SIG-M5 treated with dmso at 0.1 percent for 504 hours (cell line): Measurements from ENCODE around the gene DOCK1.
"Not testable (repeated sequence)": the region's sequence is repeated elsewhere in the genome, so short reads cannot be mapped to it uniquely, and the experiment has no call there.

ENCODE experiments used
- DNase-seq: peaks from one replicate; lab custom pipeline; 2025; ENCODE audit not compliant: unreplicated experiment; lab: John Stamatoyannopoulos, UW

DOCK1 gene

DNA sequence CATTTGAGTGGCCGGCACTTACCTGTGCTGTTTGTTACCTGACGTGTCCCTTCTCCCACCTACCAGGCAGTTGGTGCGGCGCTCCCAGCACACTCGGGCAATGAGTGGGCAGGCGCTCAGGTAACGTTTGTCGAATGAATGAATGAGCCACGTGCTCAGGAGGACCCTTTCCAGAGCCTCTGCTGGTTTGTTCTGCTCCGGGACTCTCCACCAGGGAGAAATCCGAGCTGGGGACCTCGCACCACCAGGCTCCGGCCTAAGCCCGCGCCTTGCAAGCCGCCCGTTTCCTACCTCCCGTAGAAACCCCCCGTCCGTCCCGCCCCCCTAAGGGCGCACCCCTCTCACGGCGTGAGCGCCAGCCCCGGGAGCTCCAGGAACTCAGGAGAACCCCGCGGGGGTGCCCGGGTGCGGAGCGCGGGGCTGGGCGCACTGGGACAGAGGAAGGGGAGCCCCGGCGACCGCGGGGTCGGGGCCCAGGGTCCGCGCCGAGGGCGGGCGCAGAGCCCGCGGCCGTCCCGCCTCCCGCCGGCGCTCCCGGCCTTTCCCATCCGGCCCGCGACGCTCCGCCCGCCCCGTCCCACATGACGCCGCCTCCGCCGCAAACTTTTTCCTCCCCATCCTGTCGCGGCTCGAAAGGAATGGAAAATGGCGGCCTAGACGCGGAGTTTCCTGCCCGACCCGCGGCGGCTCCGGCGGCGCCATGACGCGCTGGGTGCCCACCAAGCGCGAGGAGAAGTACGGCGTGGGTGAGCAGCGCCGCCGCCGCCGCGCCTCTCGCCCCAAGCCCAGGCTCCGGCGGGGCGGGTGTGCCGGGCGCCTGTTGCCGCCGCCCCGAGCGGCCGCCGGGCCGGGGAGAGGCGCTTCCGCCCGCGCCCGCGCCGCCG lies at the start of gene DOCK1:
TSS of gene DOCK1 (plus strand) at position 611 of the 884 bp plus-strand sequence. CDS start at position 701, 90 bp downstream.
- DNase-seq = peak; percentile 22

DNA sequence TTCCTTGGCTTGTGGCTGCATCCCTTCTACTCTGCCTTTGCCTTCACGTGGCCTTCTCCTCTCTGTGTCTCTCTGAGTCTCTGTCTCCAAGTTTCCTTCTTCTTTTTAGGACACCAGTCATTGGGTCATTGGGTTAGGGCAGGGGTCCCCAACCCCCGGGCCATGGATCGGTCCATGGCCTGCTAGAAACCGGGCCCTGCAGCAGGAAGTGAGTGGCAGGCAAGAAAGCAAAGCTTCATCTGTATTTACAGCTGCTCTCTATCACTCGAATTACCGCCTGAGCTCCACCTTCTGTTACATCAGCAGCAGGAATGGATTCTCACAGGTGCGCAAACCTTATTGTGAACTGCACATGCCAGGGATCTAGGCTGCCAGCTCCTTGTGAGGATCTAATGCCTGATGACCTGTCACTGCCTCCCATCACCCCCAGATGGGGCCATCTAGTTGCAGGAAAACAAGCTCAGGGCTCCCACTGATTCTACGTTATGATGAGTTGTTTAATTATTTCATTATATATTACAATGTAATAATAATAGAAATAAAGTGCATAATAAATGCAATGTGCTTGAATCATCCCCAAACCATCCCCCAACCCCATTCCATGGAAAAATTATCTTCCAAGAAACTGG lies 47.9 kb upstream of the DOCK1 start:
- no peak for DNase-seq

DNA sequence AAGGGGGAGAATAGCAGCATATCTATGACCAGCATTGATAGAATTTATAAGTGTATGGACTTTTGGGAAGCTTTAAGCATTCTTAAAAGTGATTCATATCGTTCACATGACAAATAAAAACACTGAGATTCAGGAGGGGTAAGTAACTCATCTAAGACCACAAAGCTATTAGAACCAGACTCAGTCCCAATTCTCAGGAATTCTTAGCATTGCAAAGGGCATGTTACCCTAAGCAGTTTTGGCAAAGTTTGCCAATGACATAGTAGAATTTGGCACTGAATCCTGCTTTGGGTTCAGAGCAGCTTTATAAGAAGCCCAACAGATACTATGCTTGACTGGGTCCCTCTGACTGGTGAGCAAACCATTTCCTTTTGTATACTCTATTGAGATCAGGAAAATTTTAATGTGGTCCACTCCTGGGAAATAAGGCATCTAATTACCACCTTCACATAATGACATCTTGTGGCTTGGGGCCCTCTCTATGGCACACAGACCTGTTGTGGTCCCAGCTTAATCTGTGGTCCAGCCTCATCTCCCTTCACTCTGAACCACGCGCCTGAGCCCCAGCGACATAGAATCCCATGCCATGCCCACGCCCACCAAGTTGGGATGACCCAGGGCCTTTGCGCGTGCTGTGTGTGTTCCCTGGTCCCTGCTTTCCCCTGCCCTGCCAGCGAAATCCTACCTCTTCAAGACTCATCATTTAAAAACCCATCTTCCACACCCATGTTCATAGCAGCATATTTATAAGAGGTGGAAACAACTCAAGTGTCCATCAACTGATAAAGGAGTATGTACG lies 37.5 kb upstream of the DOCK1 start:
- no peak for DNase-seq

- no peak for DNase-seq
Measured at GRCh38 chr10:126868371-126868770, 36.9 kb upstream of the DOCK1 start.

GRCh38 chr10:126872135-126872534 lies 33.1 kb upstream of the DOCK1 start:
- DNase-seq = no peak

DNA sequence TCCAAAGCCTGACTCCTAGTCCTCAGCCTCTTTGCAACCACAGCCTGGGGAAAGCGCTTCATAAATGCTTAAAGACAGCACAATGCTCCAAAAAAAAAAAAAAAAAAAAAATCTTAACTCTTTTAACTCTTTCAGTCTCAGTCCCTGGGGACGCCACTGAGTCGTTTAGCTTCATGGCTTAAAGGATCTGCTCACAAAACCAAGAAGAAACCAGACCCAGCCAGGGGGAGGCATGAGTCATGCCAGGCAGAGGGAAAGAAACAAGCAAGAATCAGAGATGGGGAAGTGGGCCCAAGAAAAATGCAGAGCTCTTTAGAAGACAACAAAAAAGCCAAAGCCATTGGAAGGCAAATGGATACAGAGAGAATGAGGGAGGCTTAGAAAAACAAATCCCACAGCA lies 32.5 kb upstream of the DOCK1 start:
- DNase-seq = peak; percentile 4

DNA sequence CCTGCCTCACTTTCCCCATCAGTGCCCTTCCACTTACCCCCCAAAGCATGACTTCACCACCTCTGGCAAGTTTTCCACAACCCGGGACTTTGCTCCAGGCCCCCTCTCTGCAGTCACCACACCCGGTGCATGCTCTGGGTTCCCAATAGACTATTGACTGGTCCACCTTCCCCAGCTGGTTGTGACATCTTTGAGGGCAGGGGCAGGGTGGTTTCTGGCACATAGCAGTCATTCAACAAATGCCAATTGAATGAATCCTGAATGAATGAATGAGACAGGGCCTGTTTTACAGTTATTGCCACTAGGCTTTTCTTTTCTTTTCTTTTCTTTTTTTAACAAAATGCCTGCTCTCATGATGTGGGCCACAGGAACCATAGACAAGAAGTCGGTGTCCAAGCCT lies 28.8 kb upstream of the DOCK1 start:
- DNase-seq = no peak

DNA sequence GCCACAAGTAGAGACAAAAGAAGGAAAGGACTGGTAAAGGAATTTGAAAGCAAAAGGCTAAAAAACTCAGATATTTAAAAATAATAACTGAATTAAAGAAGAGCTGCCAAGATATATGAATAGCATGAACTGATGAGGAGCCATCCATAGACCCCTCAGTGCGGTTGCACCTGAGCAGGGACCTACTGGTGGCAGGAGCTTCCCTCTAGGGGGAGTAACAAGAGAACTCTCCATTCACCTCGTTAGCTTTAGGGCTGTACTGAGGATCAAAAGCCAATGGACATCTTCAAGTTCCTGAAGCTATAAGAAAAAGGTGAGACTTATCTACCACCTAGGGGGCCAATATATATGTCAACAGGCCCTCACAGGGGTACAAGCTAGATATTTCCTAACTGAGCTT lies 27.8 kb upstream of the DOCK1 start:
- DNase-seq = no peak

- no peak for DNase-seq
Measured at GRCh38 chr10:126878594-126878993, 26.6 kb upstream of the DOCK1 start.

GRCh38 chr10:126880926-126881325 lies 24.3 kb upstream of the DOCK1 start:
- no peak for DNase-seq

DNA sequence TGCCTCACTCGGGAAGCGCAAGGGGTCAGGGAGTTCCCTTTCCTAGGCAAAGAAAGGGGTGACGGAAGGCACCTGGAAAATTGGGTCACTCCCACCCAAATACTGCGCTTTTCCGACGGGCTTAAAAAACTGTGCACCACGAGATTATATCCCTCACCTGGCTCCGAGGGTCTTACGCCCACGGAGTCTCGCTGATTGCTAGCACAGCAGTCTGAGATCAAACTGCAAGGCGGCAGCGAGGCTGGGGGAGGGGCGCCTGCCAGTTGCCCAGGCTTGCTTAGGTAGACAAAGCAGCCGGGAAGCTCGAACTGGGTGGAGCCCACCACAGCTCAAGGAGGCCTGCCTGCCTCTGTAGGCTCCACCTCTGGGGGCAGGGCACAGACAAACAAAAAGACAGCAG lies 23.2 kb upstream of the DOCK1 start:
- DNase-seq = not testable (repeated sequence)

DNA sequence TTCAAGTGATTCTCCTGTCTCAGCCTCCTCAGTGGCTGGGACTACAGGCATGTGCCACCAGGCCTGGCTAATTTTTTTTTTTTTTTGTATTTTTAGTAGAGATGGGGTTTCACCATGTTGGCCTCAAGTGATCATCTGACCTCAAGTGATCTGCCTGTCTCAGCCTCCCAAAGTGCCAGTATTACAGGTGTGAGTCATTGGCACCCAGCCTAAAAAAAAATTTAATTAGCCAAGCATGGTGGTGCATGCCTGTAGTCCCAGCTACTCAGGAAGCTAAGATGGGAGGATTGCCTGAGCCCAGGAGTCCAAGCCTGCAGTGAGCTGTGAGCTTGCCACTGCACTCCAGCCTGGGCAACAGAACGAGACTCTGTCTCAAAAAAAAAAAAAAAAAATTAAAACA lies 16.8 kb upstream of the DOCK1 start:
- DNase-seq = not testable (repeated sequence)

- DNase-seq = no peak
Measured at GRCh38 chr10:126889421-126889820, 15.8 kb upstream of the DOCK1 start.

DNA sequence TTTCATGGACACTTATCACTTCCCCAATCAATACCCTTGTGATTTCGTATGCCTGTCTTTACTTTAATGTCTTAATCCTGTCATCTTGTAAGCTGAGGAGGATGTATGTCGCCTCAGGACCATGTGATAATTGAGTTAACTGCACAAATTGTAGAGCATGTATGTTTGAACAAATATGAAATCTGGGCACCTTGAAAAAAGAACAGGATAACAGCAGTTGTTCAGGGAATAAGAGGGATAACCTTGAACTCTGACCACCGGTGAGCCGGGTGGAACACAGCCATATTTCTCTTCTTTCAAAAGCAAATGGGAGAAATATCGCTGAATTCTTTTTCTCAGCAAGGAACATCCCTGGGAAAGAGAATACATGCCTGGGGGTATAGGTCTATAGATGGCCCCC lies 14.4 kb upstream of the DOCK1 start:
- not testable (repeated sequence) for DNase-seq

GRCh38 chr10:126892226-126893175 lies 12.7 kb upstream of the DOCK1 start:
- DNase-seq = no peak

DNA sequence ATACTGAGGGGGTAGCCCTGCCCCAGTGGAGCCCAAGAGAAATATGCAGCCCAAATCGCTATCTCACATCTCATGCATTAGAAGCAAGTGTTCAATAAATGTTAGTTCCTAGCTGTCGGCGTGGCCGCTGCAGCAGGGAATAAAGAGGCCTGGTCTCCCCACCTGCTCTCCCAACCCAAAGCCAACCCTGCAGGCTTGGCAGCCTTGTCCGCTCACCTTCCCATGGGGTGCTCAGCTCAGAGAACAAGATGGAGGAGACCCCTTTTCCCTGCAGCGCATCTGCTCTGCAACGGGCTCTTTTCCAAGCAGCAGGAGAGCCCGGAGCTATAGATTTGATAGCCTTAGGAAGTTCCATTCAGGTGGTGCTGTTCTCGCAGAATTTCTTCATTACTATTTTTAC lies 12.0 kb upstream of the DOCK1 start:
- DNase-seq = no peak

DNA sequence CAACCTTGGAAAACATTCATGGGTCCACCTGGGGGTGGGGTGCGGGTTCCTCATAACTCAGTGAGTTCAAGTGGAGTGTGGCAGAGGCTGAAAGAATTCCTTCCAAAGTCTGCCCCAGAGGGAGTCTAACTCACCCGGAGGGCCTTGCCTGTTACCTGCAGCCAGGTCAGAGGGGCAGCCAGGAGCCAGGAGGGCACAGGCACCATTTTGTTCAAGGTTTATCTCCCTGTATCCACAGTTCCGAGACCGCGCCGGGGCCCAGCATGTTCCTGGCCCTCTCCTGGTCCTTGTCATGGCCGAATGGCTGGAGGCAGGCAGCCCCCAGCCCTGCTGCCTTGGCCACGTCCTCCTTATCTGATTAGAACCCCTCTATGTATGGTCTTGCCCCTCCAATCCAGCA lies 11.4 kb upstream of the DOCK1 start:
- no peak for DNase-seq

DNA sequence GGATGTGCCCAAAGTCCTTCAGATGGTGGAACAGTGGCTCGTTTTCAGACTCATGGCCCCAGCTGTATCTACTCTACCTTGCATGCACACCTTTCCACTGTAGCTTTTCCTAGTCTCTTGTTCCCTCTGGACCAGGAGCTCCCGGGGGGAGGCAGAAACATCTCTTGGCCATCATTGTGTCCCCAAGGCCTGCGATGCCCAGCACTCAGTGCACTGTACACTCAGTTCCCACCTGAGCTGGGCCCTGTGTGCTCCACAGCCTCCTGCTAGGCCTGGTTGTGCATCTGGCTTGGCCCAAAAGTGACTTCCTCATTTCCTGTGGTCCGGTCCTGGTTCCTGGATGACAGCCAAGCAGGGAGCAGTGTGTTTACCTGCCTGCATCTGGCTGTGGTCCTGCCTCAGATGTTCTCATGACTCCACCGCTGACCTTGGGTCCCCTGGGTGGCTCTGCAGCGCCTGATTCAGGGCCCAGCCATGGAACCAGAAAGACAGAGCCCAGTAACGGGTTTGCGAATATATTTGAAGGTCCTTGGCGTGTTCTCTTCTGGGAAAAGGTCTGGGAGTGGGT lies 9.9 kb upstream of the DOCK1 start:
- DNase-seq = no peak

- DNase-seq = no peak
Measured at GRCh38 chr10:126898460-126898859, 6.8 kb upstream of the DOCK1 start.

DNA sequence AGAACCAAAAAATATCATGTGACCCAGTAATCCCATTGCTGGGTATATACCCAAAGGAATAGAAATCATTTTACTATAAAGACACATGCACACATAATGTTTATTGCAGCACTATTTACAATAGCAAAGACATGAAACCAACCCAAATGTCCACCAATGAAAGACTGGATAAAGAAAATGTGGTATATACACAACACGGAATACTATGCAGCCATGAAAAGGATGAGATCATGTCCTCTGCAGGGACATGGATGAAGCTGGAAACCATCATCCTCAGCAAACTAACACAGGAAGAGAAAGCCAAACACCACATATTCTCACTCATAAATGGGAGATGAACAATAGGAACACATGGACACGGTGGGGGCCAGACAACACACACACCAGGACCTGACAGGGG lies 5.7 kb upstream of the DOCK1 start:
- not testable (repeated sequence) for DNase-seq
